ENCODE measurements around the gene KCNRG. TPM values are rescaled to one million over a fixed set of nuclear protein-coding genes. Genes with fewer than 3 reads are reported as not detected.
A peak's percentile ranks its signal among the peaks of the same experiment; 100 is the strongest.

The KCNRG gene
- total RNA-seq, 1 donor from 2014 or later = 0.88 TPM

GRCh38 chr13:49975826-49976225, 39.4 kb upstream of the KCNRG start:
- no peak overlapping the region for H3K9ac ChIP-seq
- no peaks in the 10 kb centered on the region for H3K79me2 ChIP-seq (ENCODE audit: low read depth)
- DNase-seq (ENCODE audit: low spot score) = no peak
- no peak overlapping the region for H3K4me2 ChIP-seq
- no peak for TF ChIP-seq CTCF (IDR thresholded peaks at IDR 0.05)
- no peak for TF ChIP-seq EZH2phosphoT487 (IDR thresholded peaks at IDR 0.05)
- TF ChIP-seq EZH2 (IDR thresholded peaks at IDR 0.05) = no peak
- Mint-ChIP-seq H3K27me3 (ENCODE audit: insufficient read depth, low read depth) (peaks cover 2% of the 10 kb centered on the region), H3K4me3 (no peak overlapping the region), H3K9me3 (no peaks in the 10 kb centered on the region), H3K4me1 (no peaks in the 10 kb centered on the region), H3K36me3 (no peaks in the 10 kb centered on the region), H3K27ac (no peak overlapping the region)
- H3K27ac ChIP-seq = no peak overlapping the region
- no peaks in the 10 kb centered on the region for H3F3A ChIP-seq (ENCODE audit: low read depth)
- H4K20me1 ChIP-seq (ENCODE audit: low read depth) = no peaks in the 10 kb centered on the region
- H3K4me1 ChIP-seq = no peaks in the 10 kb centered on the region
- no peaks in the 10 kb centered on the region for H3K27me3 ChIP-seq
- H3K36me3 ChIP-seq = no peaks in the 10 kb centered on the region
- H3K9me3 ChIP-seq (ENCODE audit: low read depth) = no peaks in the 10 kb centered on the region
- no peak overlapping the region for H3K4me3 ChIP-seq
- H2AFZ ChIP-seq (replicated peaks) = no peak overlapping the region

GRCh38 chr13:49976314-49977258, 38.7 kb upstream of the KCNRG start:
- no peak overlapping the region for H3K27ac ChIP-seq
- Mint-ChIP-seq H3K4me1 (no peaks in the 10 kb centered on the region), H3K9me3 (no peaks in the 10 kb centered on the region), H3K27ac (no peak overlapping the region), H3K36me3 (no peaks in the 10 kb centered on the region), H3K27me3 (ENCODE audit: insufficient read depth, low read depth) (peaks cover 2% of the 10 kb centered on the region), H3K4me3 (no peak overlapping the region)
- H3K9me3 ChIP-seq (ENCODE audit: low read depth) = no peaks in the 10 kb centered on the region
- H2AFZ ChIP-seq (replicated peaks) = peak overlapping the region; percentile 82
- no peaks in the 10 kb centered on the region for H3F3A ChIP-seq (ENCODE audit: low read depth)
- no peak overlapping the region for H3K9ac ChIP-seq
- H3K79me2 ChIP-seq (ENCODE audit: low read depth) = no peaks in the 10 kb centered on the region
- no peak for TF ChIP-seq EZH2 (IDR thresholded peaks at IDR 0.05)
- TF ChIP-seq EZH2phosphoT487 (IDR thresholded peaks at IDR 0.05) = no peak
- TF ChIP-seq CTCF (IDR thresholded peaks at IDR 0.05) = peak; percentile 95
- H3K4me2 ChIP-seq = no peak overlapping the region
- H3K27me3 ChIP-seq = no peaks in the 10 kb centered on the region
- no peaks in the 10 kb centered on the region for H3K4me1 ChIP-seq
- H3K4me3 ChIP-seq = no peak overlapping the region
- peak; percentile 88 for DNase-seq (ENCODE audit: low spot score)
- no peaks in the 10 kb centered on the region for H4K20me1 ChIP-seq (ENCODE audit: low read depth)
- no peaks in the 10 kb centered on the region for H3K36me3 ChIP-seq

GRCh38 chr13:49977992-49978391, 37.3 kb upstream of the KCNRG start:
- no peaks in the 10 kb centered on the region for H3K36me3 ChIP-seq
- no peaks in the 10 kb centered on the region for H3K9me3 Mint-ChIP-seq
- no peak overlapping the region for H3K27ac Mint-ChIP-seq
- H3K9me3 ChIP-seq (ENCODE audit: low read depth) = no peaks in the 10 kb centered on the region
- H3K36me3 Mint-ChIP-seq = no peaks in the 10 kb centered on the region
- no peak for DNase-seq (ENCODE audit: low spot score)
- no peaks in the 10 kb centered on the region for H3F3A ChIP-seq (ENCODE audit: low read depth)
- H3K4me2 ChIP-seq = no peak overlapping the region
- no peak overlapping the region for H3K4me3 Mint-ChIP-seq
- H3K4me3 ChIP-seq = no peak overlapping the region
- no peaks in the 10 kb centered on the region for H4K20me1 ChIP-seq (ENCODE audit: low read depth)
- H3K27ac ChIP-seq = no peak overlapping the region
- H3K27me3 Mint-ChIP-seq (ENCODE audit: insufficient read depth, low read depth) = peaks cover 3% of the 10 kb centered on the region
- H3K27me3 ChIP-seq = no peaks in the 10 kb centered on the region
- H3K4me1 ChIP-seq = no peaks in the 10 kb centered on the region
- TF ChIP-seq EZH2 (IDR thresholded peaks at IDR 0.05) (no peak), EZH2phosphoT487 (IDR thresholded peaks at IDR 0.05) (no peak), CTCF (IDR thresholded peaks at IDR 0.05) (no peak)
- H3K79me2 ChIP-seq (ENCODE audit: low read depth) = no peaks in the 10 kb centered on the region
- no peak overlapping the region for H2AFZ ChIP-seq (replicated peaks)
- no peak overlapping the region for H3K9ac ChIP-seq
- H3K4me1 Mint-ChIP-seq = no peaks in the 10 kb centered on the region
